Left ventricle myocardium inferior (tissue), 1 donor: ENCODE results near the gene CALU. TPM values are rescaled to one million over a fixed set of nuclear protein-coding genes. Genes with fewer than 3 reads are reported as not detected.

Experiments
- DNase-seq: peaks from one replicate; pipeline ENCODE4 v3.0.0-alpha.2; 2020
- H3K27ac ChIP-seq: fragments of 200-600 bp; replicated peaks from 2 replicates; pipeline ENCODE4 v1.8.0; 2021
- H3K27me3 ChIP-seq: fragments of 200-600 bp; 2 replicates; pipeline ENCODE4 v1.8.0; 2021; ENCODE audit warnings: low read depth
- H3K36me3 ChIP-seq: fragments of 200-600 bp; 2 replicates; pipeline ENCODE4 v1.8.0; 2021
- H3K4me1 ChIP-seq: fragments of 200-600 bp; 2 replicates; pipeline ENCODE4 v1.8.0; 2021
- H3K4me3 ChIP-seq: fragments of 200-600 bp; 2 replicates; pipeline ENCODE4 v1.8.0; 2021; ENCODE audit warnings: mild to moderate bottlenecking, moderate library complexity
- H3K9me3 ChIP-seq: fragments of 200-600 bp; replicated peaks from 2 replicates; pipeline ENCODE4 v1.8.0; 2021
- CTCF ChIP-seq: fragments of 200-600 bp; IDR thresholded peaks from 2 replicates; pipeline ENCODE4 v1.8.0; 2021; ENCODE audit warnings: antibody characterized with exemption, mild to moderate bottlenecking, borderline replicate concordance
- intact Hi-C: fragments of 100-400 bp; cut with micrococcal nuclease; formaldehyde crosslinking; loops from one replicate; pipeline ENCODE4 v1.11.0; 2022
- total RNA-seq: library from RNA; stranded (reverse); fragmentation: NEBNext Ultra II Directional; extraction: Animal tissue kit (Norgen Biotek cat#: 25700); gene quantifications from one replicate; pipeline ENCODE4 v1.2.1, GENCODE V29; 2021
- donor health status: DM: no; HTN: yes; CAD: no; lungs with severe emphysema.

CALU gene
- total RNA-seq, 1 donor from 2014 or later = 236 TPM

GRCh38 chr7:128801003-128801402 is 61.8 kb downstream of the CALU start:
- no peak for TF ChIP-seq CTCF
- Histone ChIP-seq H3K4me1 (no peaks in the 10 kb centered on the region), H3K4me3 (no peak overlapping the region), H3K9me3 (no peaks in the 10 kb centered on the region), H3K36me3 (no peaks in the 10 kb centered on the region), H3K27ac (no peak overlapping the region), H3K27me3 (no peaks in the 10 kb centered on the region)
- intact Hi-C loops = no loop called here
- no peak for DNase-seq

- Histone ChIP-seq H3K27me3 (no peaks in the 10 kb centered on the region), H3K9me3 (no peaks in the 10 kb centered on the region), H3K4me1 (no peaks in the 10 kb centered on the region), H3K4me3 (no peak overlapping the region), H3K27ac (no peak overlapping the region), H3K36me3 (no peaks in the 10 kb centered on the region)
- intact Hi-C loops = no loop called here
- DNase-seq = no peak
- TF ChIP-seq CTCF = no peak
Observed at GRCh38 chr7:128801667-128802418, 62.7 kb downstream of the CALU start.

DNA sequence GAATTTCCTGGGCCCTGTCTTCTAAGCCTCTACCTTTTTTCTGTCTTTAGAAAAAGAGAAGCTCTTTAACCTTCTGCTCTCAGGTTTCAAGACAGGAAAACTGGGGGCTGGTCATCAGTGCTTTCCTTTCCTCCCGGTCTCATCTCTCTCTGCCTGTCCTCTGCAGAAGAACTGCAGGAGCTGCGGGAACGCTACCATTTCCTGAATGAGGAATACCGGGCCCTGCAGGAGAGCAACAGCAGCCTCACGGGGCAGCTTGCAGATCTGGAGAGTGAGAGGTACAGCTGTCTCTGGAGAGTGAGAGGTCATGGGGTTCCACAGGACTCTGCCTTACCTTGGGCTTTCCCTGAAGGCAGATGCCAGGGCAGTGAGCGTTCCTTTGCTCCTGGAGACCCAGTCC is 65.3 kb downstream of the CALU start:
- no peaks in the 10 kb centered on the region for H3K4me1 ChIP-seq
- H3K9me3 ChIP-seq = no peaks in the 10 kb centered on the region
- H3K4me3 ChIP-seq = no peak overlapping the region
- H3K36me3 ChIP-seq = no peaks in the 10 kb centered on the region
- H3K27me3 ChIP-seq = no peaks in the 10 kb centered on the region
- no peak overlapping the region for H3K27ac ChIP-seq
- no peak for DNase-seq
- no peak for TF ChIP-seq CTCF
- intact Hi-C loops = no loop called here

- no peak for DNase-seq
- intact Hi-C loops = no loop called here
- no peak for TF ChIP-seq CTCF
- no peak overlapping the region for H3K27ac ChIP-seq
- no peaks in the 10 kb centered on the region for H3K9me3 ChIP-seq
- no peaks in the 10 kb centered on the region for H3K36me3 ChIP-seq
- H3K4me1 ChIP-seq = no peaks in the 10 kb centered on the region
- H3K27me3 ChIP-seq = no peaks in the 10 kb centered on the region
- H3K4me3 ChIP-seq = no peak overlapping the region
Observed at GRCh38 chr7:128805225-128805624, 66.1 kb downstream of the CALU start.

- H3K4me1 ChIP-seq = peaks cover 3% of the 10 kb centered on the region
- H3K4me3 ChIP-seq = no peak overlapping the region
- DNase-seq = no peak
- H3K27ac ChIP-seq = no peak overlapping the region
- H3K27me3 ChIP-seq = no peaks in the 10 kb centered on the region
- no peaks in the 10 kb centered on the region for H3K9me3 ChIP-seq
- H3K36me3 ChIP-seq = no peaks in the 10 kb centered on the region
- intact Hi-C loops = no loop called here
- no peak for TF ChIP-seq CTCF
Observed at GRCh38 chr7:128807191-128807590, 68.0 kb downstream of the CALU start.
